NCI-H2107 treated with DMSO at 0.1 percent for 48 hours (cell line): ENCODE data around the gene PCSK2.
A peak's percentile ranks its signal among the peaks of the same experiment; 100 is the strongest.

Source experiments
- DNase-seq: peaks from one replicate; lab custom pipeline; 2025; ENCODE audit not compliant: unreplicated experiment; lab: John Stamatoyannopoulos, UW

The PCSK2 gene

DNA sequence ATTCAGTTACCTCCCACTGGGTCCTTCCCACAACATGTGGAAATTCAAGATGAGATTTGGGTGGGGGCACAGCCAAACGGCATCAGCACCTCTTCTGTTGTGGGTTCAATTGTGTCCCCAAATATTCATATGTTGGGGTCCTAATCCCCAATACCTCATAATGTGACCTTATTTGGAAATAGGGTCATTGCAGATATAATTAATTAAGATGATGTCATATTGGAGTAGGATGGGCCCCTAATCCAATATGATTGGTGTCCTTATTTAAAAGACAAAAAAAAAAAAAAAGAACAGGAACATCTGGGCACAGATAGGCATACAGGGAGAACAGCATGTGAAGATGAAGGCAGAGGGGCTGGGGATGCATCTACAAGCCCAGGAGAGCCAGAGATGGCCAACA, 214.9 kb downstream of the PCSK2 start:
- DNase-seq: no peak

GRCh38 chr20:17442588-17442987, 215.7 kb downstream of the PCSK2 start:
- DNase-seq: no peak

GRCh38 chr20:17443131-17443858, 216.5 kb downstream of the PCSK2 start:
- peak; percentile 42 for DNase-seq

DNA sequence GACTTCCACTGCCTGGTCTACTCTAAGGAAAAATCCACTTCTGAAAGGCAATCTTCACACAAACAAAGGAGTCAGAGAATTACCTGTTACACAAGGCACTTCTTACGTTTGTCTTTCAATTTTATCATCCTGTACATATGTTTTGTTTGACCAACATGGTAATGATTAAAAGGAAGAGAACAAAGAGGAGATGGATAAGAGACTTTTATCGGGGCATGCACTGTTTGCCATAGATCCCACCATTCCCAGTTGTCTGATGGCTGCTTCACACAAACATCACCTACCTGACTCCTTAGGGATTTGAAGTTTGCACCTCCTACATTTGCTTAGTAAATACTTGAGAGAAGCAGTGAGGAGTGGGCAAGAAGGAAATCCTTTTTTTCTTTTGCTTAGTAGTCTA, 217.3 kb downstream of the PCSK2 start:
- no peak for DNase-seq

DNA sequence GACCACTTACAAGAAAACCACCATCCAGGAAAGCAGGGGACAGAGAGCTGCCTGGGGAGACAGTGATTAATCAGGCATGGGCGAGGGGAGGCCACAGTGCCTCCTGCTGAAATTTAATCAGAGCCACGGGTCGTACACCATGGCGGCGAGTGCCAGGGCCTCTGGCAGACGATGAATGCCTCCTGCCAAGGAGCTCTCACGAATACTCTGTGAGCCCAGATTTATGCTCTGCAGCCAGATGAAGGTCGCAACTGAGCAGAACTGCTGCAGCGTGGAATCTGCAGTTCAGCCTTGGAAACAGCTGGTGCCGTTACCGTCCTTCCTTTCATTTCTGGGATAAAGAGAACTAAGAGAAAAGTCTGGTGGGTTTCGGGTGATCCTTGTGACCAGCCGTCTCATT, 218.7 kb downstream of the PCSK2 start:
- no peak for DNase-seq

- no peak for DNase-seq
Observed at GRCh38 chr20:17446171-17446570, 219.3 kb downstream of the PCSK2 start.

DNA sequence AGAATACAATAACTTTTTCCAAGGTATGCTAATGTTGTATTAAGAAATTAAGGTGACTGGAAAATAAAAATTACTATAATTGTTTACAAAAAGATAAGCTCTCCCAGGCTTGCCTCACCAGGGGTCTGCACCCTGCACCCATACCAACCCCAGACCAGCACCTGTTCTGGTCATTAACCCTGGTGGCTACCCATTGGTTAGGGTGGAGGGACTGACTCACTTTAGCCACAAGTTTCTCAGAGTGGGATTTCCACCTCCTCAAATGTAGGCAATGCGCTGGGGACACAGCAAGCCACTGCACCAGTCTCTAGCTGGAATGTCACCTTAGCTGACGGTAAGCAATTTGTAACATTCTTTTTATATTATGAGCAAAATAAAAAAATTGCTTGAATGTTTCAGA, 221.2 kb downstream of the PCSK2 start:
- no peak for DNase-seq

DNA sequence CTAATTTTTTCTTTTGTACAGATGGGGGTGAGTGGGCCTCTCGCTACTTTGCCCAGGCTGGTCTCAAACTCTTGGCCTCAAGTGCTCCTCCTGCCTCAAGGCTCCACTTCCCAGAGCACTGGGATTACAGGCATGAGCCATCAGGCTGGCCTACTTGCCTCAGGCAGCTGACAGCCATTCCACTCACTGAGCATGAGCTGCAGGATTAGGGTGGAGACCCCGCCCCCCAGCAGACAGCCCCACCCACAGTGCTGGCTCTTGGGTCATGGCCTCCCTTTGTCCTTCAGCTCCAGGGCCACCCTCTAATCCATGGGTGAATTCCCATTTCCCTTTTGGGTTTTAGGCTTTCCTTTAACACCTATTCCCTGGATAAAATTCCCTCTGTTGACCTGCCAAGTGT, 222.2 kb downstream of the PCSK2 start:
- no peak for DNase-seq

GRCh38 chr20:17452441-17452840, 225.6 kb downstream of the PCSK2 start:
- DNase-seq: no peak

DNA sequence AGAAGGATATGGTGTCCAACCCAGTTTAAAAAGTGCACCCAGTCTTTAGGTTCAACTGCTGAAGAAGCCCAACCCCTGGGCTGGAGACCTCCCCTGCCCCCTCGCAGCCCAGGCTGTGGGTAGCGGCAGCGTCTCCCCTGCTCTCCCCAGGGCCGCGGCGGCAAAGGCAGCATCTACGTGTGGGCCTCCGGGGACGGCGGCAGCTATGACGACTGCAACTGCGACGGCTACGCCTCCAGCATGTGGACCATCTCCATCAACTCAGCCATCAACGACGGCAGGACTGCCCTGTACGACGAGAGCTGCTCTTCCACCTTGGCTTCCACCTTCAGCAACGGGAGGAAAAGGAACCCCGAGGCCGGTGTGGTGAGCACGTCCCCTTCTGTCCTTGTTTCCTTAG, 226.8 kb downstream of the PCSK2 start:
- no peak for DNase-seq

DNA sequence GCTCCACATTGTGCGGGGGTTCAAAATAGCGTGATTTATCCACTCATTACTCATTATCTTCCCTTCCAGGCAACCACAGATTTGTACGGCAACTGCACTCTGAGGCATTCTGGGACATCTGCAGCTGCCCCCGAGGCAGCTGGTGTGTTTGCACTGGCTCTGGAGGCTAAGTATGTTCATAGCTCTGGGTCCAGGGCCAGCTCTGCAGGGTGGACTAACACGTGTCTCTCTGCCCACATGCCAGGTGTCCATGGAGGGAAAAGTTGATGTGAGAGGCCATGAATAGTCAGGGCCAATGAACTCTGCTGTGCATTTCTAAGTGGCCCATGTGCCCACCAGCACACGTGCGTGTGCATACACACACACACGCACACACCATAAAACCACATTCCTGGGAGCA, 229.4 kb downstream of the PCSK2 start:
- DNase-seq: no peak

DNA sequence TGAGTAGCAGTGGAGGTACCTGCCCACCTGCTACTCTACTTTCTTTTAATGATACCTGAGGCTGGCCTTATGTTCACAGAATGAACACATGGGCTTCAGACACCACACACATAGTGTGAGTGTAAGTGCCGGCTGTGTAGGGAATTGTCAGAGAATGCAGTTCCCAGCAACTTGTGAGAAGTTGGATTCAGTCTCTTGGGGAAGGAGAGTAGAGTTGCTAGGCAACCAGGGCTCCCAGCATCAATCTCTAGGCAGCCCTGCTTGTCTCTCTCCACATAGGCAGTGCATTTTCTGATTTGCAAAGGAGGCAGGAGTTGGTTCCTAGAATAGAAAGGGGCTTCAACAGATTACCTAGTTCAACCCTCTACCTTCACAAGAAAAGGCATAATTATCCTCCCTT, 230.2 kb downstream of the PCSK2 start:
- no peak for DNase-seq

DNA sequence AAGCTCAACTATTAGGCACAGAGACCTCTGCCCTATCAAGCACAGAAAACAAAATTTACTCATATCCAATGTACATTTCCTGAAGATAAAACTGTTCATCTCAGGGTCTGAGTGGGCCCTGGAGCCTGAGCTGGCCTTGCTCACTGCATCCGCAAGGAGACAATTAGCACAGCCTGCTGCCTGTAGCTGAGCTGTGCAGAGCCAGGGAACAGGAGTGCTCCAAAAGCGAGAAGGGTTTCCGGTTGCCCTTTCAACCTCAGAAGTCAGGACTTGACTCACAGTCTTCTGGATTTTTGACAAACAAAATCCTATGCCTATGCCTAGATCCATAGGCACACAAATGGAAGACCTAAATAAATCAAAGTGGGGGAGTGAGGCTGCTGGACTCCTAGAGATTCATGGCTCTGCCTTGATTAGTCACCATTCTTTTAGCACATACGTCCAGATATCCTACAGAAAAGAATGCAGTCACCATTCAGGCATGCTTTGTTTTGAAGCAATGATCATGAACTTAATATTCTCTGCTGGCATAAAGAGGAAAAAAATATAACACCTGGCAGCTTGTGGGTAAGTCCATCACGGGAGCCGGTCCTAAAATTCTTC, 230.8 kb downstream of the PCSK2 start:
- no peak for DNase-seq

DNA sequence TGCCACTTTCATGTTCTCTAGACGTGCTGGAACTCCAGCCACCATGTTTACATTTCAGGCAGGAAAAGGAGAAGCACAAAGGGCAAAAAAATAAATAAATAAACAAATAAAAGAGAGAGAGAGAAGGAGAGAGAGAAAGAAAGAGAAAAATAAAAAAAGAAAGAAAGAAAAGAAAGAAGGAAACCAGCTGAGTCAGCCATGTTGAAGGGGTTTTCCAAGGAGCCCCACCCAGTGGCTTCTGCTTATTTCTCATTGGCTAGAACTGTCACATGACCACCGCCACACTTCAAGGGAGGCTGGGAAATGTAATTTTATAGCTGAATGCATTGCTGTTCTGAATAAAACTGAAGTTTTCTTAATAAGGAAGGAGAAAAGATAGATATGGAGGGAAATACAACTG, 233.3 kb downstream of the PCSK2 start:
- no peak for DNase-seq

DNA sequence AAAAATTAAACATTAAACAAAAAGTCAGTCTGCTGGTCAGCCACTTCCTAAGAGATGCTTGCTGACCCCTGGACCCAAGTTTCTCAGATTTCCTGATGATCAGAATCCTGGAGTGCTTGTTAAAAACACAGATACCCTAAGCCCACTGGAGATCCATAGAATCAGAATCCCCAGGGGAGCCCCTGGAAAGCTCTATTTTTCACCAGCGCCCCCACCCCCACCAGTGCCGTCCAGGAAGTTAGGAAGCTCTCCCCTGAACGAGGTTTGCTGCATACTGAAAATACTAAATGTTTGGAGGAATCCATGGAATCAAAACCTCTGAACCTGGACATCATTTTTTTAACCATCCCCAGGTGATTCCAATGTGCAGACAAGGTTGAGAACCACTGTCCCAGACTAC, 235.1 kb downstream of the PCSK2 start:
- DNase-seq: no peak

- no peak for DNase-seq
Observed at GRCh38 chr20:17463711-17464110, 236.9 kb downstream of the PCSK2 start.

DNA sequence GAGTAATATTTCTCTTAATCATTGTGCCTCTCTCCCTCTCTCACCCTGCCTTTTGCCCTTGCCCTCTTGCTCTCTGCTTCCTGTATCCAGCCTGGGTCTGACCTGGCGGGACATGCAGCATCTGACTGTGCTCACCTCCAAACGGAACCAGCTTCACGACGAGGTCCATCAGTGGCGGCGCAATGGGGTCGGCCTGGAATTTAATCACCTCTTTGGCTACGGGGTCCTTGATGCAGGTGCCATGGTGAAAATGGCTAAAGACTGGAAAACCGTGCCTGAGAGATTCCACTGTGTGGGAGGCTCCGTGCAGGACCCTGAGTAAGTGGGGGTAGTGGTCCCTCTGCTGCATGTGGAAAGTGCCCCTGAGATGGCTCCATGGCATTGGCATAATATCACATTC, 238.4 kb downstream of the PCSK2 start:
- DNase-seq: no peak

DNA sequence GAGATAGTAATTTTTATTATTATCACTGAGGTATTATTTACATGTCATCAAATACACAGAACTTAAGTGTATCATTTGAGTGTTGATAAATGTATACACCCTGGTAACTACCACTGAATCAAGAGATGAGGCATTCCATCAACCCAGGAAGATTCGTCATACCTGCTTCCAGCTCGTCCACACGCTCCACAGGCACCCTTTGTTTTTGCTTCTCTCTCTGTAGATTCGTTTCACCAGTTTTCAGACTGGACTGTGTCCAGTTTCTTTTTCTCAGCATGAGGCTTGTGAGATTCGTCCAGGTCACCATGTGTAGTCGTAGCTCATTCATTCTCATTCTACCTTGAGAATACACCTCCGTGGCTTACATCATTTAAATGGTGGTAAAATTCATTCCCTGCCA, 239.8 kb downstream of the PCSK2 start:
- DNase-seq: no peak

DNA sequence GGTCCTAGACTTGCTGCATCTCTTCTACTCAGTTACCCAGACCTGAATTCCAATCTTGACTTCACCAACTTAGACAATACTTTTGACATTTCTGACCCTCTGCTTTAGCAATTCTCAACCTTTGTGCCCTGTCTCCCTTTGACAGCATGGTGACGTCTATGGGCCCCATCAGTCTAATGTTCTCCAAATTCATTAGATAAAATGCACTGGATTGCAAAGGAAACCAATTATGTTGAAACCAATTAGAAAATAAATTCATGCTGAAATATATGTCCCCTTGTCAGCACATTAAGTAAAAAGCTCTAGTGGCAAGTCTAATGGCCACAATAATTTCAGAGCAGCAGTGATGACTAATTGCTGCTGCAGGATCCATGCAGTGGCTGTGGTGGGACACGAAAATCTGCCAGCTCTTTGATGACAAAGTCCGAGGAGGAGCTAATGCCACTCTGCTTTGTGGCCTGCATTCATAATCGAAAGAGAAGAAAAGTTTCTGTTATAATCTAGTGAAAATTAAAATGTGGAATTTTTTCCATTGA, 240.3 kb downstream of the PCSK2 start:
- DNase-seq: no peak

DNA sequence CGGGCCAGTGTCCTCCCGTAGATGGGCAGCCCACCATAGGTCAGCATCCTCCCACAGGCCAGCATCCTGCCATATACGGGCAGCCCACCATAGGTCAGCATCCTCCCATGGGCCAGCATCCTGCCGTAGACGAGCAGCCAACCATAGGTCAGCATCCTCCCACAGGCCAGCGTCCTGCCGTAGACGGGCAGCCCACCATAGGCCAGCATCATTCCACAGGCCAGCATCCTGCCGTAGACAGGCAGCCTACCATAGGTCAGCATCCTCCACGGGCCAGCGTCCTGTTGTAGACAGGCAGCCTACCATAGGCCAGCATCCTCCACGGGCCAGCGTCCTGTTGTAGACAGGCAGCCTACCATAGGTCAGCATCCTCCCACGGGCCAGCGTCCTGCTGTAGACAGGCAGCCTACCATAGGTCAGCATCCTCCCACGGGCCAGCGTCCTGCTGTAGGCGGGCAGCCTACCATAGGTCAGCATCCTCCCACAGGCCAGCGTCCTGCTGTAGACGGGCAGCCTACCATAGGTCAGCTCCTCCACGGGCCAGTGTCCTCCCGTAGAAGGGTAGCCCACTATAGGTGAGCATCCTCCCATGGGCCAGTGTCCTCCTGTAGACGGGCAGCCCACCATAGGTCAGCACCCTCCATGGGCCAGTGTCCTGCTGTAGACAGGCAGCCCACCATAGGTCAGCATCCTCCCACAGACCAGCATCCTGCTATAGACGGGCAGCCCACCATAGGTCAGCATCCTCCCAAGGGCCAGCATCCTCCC, 241.4 kb downstream of the PCSK2 start:
- no peak for DNase-seq

DNA sequence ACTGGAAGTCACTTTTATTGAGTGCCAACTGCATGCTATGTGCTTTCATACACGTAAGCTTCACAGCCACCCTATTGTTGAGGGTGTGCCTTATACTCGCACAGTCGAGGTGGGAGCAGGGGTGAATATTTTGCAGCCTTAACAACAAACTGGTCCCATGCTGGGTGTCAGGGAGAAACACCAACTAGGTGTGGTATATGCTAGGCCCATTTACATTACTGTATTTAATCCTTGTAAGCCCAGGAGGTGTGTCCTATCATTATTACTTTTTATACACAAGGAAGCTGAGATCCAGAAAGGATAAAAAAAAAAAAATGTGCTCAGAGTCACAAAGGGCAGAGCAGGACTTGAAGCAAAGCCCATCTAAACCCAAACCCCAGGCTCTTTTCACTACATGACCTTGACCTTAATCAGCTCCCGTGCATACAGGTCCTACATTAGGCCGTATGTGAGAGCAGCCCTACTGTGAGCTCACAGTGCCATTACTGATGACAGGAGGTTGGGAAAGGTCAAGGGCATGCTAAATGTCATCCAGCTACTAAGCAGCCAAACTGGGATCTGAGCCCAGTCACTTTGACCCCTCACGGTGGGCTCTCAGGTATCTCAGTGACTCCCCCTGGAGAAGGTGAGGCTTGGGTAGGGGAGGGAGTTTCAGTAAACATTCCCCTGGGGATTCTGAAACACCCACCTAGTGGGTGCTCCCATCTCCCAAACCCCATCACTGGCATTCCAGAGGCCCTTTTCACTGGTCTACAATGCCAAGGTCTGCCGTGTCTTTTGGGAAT, 242.6 kb downstream of the PCSK2 start:
- no peak for DNase-seq
